Measurements from ENCODE around the gene RNASE2.
"Not testable (repeated sequence)": the region's sequence is repeated elsewhere in the genome, so short reads cannot be mapped to it uniquely, and the experiment has no call there.

Gene RNASE2

DNA sequence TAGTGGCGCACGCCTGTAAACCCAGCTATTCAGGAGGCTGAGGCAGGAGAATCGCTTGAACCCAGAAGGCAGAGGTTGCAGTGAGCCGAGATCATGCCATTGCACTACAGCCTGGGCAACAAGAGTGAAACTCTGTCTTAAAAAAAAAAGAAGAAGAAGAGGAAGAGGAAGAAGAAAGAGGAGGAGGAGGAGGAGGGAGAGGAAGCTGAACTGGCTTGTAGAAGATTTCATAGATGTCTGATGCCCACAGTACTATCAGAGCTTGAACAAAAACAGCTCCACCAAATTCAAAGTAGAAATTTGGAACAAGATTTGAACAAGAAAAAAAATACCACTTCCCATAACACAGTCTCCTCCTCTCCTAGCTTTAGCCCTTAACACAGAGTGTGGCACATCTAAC lies 30.4 kb downstream of the RNASE2 start:
- DNase-seq, result not testable (repeated sequence)

DNA sequence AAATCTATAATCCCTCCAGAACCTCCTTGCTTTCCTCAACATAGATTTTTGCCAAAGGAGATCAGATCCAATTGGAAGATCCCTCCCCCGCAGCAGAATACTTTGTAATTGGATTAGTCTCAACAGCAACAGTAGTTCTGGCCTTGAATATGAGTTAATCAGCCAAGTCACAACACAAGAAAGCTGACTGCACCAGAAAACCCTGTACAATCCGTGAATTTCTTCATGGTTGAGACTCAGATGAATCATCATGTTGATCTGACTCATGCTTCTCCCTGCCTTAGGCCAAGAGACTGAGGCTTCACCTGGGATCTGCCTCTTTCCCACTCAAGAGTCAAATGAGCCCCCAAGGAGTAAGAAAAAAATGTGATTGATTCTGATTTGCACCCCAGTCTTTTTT lies 31.5 kb downstream of the RNASE2 start:
- no peak for DNase-seq

DNA sequence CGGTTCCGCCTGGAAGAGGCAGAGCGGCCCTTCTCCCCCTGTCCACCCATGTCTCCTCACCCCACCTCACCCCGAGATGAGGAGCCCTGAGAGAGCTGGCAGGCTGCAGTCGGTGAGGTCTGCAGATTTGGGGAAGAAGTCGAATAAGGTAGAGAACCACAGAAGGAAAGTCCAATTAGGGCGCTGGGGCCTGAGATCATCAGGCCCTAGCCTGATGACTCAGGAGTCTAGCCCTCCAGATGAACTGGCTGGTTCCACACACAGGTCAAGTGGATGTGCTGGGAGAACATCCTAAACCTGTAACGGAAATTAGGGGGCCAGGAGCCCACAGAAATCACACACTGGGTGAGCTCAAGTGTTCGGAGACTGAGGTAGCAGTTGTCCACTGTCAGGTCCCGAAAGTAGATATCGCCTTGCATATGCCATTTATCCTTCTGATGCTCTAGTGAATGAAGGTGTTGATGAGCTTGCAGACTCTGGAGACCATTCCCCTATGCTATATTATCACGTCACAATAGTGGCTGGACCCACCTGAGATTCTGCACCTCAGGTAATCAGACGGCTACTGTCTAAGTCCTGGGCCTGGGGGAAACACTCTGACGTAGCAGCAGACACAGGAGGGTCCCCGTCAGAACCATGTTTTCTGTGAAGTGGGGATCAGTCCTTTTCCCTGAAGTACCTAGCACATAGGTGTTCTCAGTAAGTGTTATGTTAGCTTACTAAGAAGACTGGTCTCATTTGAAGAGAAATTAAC lies 33.6 kb downstream of the RNASE2 start:
- no peak for DNase-seq

DNA sequence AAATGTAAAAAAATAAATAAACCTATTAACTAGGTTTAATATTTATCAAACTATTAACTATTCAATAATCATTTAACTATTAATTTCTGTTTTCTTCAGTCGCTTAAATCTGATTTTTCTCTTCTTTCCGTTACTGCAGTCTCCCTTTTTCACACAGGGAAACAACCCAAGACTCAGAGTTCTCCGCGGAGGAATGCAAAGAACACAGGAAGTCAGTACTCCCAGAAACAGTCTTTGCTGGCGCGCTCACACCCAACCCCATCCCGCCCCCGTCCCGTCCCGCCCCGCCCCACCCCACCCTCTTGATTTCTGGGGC lies 34.1 kb downstream of the RNASE2 start:
- no peak for DNase-seq

DNA sequence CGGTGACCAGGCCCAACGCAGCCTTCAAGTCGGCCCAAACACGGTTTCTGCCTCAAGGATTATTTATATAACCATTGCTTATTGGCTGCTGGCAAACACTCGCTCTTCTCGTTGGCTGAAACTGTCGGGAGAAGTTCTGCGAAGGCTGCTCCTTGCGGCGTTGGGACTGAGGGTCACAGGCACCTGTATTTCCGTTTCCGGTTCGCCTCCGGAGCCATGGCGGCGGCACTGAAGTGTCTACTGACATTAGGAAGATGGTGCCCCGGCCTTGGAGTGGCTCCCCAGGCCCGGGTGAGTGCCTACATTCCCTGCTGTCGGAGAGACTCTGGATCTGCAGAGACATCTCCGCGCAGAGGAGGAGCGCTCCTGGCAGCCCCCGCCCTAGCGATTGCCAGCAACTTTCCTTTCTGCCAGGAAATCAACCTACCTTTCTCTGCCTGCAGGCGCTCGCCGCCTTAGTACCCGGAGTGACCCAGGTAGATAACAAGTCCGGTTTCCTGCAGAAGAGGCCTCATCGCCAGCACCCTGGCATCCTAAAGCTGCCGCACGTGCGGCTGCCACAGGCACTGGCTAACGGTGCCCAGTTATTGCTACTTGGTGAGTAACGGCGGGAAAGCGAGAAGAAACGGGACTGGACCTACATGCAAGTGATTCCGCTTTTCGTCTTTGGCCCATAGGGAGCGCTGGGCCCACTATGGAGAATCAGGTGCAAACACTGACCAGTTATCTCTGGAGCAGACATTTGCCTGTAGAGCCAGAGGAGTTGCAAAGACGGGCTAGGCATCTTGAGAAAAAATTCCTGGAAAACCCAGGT lies 34.7 kb downstream of the RNASE2 start, which contains the start of gene METTL17:
Gene METTL17, plus strand, starts transcription at position 194 of the 814 bp plus-strand sequence. Its CDS starts 23 bp downstream, at position 217.
- peak; percentile 85 for DNase-seq

DNA sequence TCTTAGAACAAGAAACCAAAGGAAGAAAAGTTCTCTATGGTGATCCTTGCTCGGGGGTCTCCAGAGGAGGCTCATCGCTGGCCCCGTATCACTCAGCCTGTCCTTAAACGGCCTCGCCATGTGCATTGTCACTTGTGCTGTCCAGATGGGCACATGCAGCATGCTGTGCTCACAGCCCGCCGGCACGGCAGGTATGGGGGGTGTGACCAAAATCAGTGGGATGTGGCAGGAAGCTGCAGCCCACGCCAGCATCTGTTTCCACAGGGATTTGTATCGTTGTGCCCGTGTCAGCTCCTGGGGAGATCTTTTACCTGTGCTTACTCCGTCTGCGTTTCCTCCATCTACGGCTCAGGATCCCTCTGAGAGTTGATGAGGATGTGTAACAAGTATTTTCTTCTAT lies 41.2 kb downstream of the RNASE2 start:
- no peak for DNase-seq

DNA sequence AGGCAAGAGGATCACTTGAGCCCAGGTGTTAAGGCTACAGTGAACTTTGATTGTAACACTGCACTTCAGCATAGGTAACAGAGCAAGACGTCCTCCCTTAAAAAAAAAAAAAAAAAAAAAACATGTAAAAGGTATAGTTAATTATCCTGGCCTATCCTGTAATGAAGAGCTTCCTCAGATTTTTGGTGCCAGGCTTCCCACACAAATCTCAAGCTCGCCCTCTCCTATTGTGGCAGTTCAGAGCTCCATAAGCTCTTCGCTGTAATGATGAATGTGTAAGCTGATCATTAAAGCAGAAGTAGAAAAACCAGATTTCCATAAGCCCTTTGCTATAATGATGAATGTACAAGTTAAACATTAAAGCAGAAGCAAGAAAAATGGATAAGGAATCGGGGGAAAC lies 41.8 kb downstream of the RNASE2 start:
- DNase-seq, result no peak

DNA sequence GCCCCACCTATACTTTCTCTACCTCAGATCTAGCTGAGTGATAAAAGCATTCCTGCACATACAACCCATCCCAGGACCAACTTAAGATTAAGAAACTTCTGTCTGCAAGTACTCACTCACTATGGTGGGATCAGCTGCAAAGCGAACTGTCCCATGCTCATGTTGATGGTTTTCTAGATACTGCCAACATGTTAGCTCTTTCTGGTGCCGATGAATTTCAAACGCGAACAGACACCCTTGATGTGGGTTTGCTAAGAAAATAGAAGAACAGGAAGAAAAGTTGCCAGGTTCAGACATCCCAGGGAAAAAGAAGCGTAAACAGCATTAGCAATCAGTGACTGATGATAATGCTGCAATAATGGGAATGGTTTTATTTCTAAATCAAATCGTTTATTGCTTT lies 42.3 kb downstream of the RNASE2 start:
- DNase-seq, result no peak

DNA sequence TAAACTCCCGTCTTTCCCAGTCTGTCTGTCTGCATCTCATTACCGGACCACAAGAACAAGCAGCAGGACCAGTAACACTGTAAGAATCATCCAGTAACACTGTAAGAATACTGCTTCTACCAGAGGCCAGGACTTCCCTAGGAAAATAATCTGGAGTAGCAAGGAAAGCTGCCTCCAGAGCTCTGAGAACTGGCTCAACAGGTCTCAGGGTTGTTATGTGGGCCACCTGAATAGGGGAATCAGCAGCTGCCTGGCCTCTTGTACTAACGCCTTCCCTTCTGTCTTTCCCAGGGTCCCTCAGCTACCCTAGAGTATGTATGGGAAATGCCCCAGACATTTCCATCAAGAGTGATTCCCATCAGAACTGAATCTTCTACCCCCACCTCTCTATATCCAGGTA lies 42.9 kb downstream of the RNASE2 start:
- DNase-seq, result no peak

DNA sequence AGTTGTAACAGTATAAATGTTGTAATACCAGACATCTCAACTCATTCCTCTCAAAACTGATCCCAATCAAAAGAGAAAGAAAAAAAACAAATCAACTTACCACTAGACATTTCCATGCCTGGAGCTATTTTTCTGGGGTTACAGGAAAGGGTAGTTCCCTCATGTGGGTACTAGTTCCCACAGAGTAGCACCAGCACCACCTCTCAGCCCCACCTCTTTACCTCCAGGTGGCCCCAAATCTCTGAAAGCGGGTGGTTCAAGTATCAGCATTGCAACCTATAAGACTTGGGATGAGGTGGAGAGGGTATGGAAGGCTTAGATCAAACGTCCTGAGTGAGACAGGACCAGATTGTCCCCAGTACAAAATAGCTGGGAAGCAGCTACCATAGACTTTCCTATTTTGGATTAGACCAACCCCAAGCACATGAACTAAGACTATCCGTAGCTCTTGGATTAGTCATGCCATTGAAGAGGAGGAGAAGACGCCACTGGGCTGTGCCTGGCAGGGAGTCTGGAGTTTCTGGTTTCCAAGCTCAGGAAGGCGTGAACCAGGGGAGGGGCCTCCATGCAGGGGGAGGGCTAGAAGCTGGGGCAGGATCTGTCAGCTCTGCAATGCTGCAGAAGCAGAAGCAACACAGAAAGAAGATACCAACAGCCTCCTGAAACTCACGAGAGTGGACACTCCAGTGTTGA lies 43.5 kb downstream of the RNASE2 start, which contains the start of gene SLC39A2:
Gene SLC39A2, plus strand, starts transcription at position 620 of the 693 bp plus-strand sequence. CDS start 154 bp downstream, outside the sequence.
- DNase-seq, result no peak

DNA sequence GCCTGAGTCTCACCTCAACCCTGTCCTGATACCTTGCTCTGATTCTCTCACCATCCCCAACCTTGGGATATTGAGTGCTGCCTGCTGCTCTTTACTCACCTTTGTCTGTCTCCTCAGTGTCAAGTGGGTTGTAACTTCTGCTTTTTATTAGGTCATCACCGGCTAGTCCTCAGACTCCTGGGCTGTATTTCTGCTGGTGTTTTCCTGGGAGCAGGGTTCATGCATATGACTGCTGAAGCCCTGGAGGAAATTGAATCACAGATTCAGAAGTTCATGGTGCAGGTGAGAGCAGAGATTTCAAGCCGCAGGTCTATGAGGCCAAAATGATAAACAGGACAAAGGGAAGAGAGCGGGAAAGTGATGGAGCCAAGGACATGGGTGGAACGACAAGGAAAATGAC lies 44.3 kb downstream of the RNASE2 start:
- DNase-seq, result no peak

DNA sequence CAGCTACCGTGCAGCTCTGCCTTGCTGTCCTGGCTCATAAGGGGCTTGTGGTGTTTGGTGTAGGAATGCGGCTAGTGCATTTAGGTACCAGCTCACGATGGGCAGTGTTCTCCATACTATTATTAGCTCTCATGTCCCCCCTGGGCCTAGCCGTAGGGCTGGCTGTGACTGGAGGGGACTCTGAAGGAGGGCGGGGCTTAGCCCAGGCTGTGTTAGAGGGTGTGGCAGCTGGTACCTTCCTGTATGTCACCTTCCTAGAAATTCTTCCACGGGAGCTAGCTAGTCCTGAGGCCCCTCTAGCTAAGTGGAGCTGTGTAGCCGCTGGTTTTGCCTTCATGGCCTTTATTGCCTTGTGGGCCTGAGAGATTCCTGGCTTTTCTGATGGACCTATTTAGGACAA lies 45.9 kb downstream of the RNASE2 start:
- no peak for DNase-seq

DNA sequence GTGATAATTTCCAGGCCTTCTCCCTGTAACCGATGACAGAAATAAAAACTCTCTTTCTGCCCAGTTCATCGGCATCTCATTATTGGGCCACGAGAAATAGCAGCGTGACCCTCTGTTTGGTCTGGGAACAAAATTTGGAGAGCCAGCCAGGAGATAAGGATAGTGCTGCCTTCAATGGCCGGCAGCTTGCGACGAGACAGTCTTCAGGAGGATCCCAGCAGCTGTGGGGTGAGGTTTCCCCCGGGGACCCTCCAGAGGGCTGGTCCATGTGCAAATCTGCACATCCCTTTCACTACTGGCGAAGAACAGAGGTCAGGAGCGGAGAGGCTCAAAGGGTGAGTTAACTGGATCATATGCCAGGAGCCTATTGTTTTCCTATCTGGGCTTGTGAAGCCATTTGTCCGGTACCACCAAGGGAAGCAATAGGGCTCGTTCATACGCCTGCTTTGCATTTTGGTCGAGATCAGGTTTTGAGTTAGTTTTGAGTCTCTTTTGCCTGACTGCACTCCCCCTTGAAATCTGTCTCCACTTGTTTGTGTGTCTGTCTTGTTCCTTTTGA lies 48.6 kb downstream of the RNASE2 start:
- no peak for DNase-seq

Data from NCI-H526 treated with DMSO at 0.1 percent for 48 hours (cell line).